GM12873 (cell line): ENCODE measurements around the gene TNP2.

ENCODE experiments used
- CTCF ChIP-seq: IDR thresholded peaks from 2 replicates; pipeline ENCODE4 v1.5.1; 2012; ENCODE audit warnings: low read depth, mild to moderate bottlenecking, moderate library complexity, low read length, control low read depth; ENCODE audit not compliant: insufficient read depth; ENCODE audit errors: missing control alignments

Gene TNP2

GRCh38 chr16:11251525-11252481, 17.3 kb downstream of the TNP2 start:
- TF ChIP-seq CTCF: no peak

- TF ChIP-seq CTCF: no peak
These were observed 18.2 kb downstream of the TNP2 start for GRCh38 chr16:11250786-11251524.

GRCh38 chr16:11250091-11250785, 18.9 kb downstream of the TNP2 start:
- no peak for TF ChIP-seq CTCF

GRCh38 chr16:11249233-11250061, 19.7 kb downstream of the TNP2 start:
- TF ChIP-seq CTCF: no peak

- no peak for TF ChIP-seq CTCF
These were observed 21.0 kb downstream of the TNP2 start for GRCh38 chr16:11248133-11248532.

- TF ChIP-seq CTCF: no peak
These were observed 23.1 kb downstream of the TNP2 start for GRCh38 chr16:11245988-11246387.
